Effector memory CD4-positive, alpha-beta T cell (primary cell): Measurements from ENCODE around the gene SLC4A3.

ENCODE experiments used
- DNase-seq, 3 donors: peaks; one replicate each; pipeline ENCODE4 v3.0.0-alpha.2; 2020
- H3K27ac ChIP-seq: 2 replicates; pipeline ENCODE4 v1.7.0; 2013; ENCODE audit warnings: mild to moderate bottlenecking, low read length, moderate library complexity; ENCODE audit not compliant: insufficient read depth, poor library complexity, severe bottlenecking
- H3K27me3 ChIP-seq: replicated peaks from 2 replicates; pipeline ENCODE4 v1.7.0; 2013; ENCODE audit warnings: mild to moderate bottlenecking, low read length; ENCODE audit not compliant: insufficient read depth, control insufficient read depth, poor library complexity, severe bottlenecking
- H3K36me3 ChIP-seq: 2 replicates; pipeline ENCODE4 v1.7.0; 2013; ENCODE audit warnings: mild to moderate bottlenecking, low read length, moderate library complexity; ENCODE audit not compliant: control insufficient read depth, insufficient read depth
- H3K4me1 ChIP-seq: 2 replicates; pipeline ENCODE4 v1.7.0; 2013; ENCODE audit warnings: low read length, mild to moderate bottlenecking; ENCODE audit not compliant: control insufficient read depth, insufficient read depth, poor library complexity, severe bottlenecking
- H3K4me3 ChIP-seq: 2 replicates; pipeline ENCODE4 v1.7.0; 2013; ENCODE audit warnings: low read length, low read depth, mild to moderate bottlenecking; ENCODE audit not compliant: insufficient read depth, poor library complexity, severe bottlenecking
- H3K9me3 ChIP-seq: 2 replicates; pipeline ENCODE4 v1.7.0; 2013; ENCODE audit warnings: mild to moderate bottlenecking, low read length, moderate library complexity; ENCODE audit not compliant: control insufficient read depth

The SLC4A3 gene

GRCh38 chr2:219624565-219624964 lies 2.9 kb upstream of the SLC4A3 start:
- H3K36me3 ChIP-seq = no peaks in the 10 kb centered on the region
- peaks cover 23% of the 10 kb centered on the region for H3K27me3 ChIP-seq
- no peak overlapping the region for H3K4me3 ChIP-seq
- H3K9me3 ChIP-seq = no peaks in the 10 kb centered on the region
- no peak overlapping the region for H3K27ac ChIP-seq
- no peak for DNase-seq
- H3K4me1 ChIP-seq = peaks cover 6% of the 10 kb centered on the region

- Histone ChIP-seq H3K4me1 (peaks cover 6% of the 10 kb centered on the region), H3K27me3 (peaks cover 23% of the 10 kb centered on the region), H3K9me3 (no peaks in the 10 kb centered on the region), H3K36me3 (no peaks in the 10 kb centered on the region), H3K4me3 (no peak overlapping the region), H3K27ac (no peak overlapping the region)
- no peak for DNase-seq
These were observed 2.3 kb upstream of the SLC4A3 start for GRCh38 chr2:219625179-219625578.

- no peak overlapping the region for H3K4me3 ChIP-seq
- no peaks in the 10 kb centered on the region for H3K9me3 ChIP-seq
- DNase-seq = no peak
- H3K27me3 ChIP-seq = peaks cover 23% of the 10 kb centered on the region
- no peak overlapping the region for H3K27ac ChIP-seq
- H3K4me1 ChIP-seq = peaks cover 6% of the 10 kb centered on the region
- no peaks in the 10 kb centered on the region for H3K36me3 ChIP-seq
These were observed 890 bp upstream of the SLC4A3 start for GRCh38 chr2:219626540-219626939.

GRCh38 chr2:219628235-219628985 lies 980 bp downstream of the SLC4A3 start:
- no peaks in the 10 kb centered on the region for H3K9me3 ChIP-seq
- no peak overlapping the region for H3K4me3 ChIP-seq
- H3K36me3 ChIP-seq = no peaks in the 10 kb centered on the region
- H3K27ac ChIP-seq = no peak overlapping the region
- no peak for DNase-seq
- peaks cover 6% of the 10 kb centered on the region for H3K4me1 ChIP-seq
- H3K27me3 ChIP-seq = peaks cover 23% of the 10 kb centered on the region

- Histone ChIP-seq H3K36me3 (no peaks in the 10 kb centered on the region), H3K27ac (no peak overlapping the region), H3K9me3 (no peaks in the 10 kb centered on the region), H3K27me3 (peaks cover 23% of the 10 kb centered on the region), H3K4me1 (peaks cover 6% of the 10 kb centered on the region), H3K4me3 (no peak overlapping the region)
- no peak for DNase-seq
These were observed 1.8 kb downstream of the SLC4A3 start for GRCh38 chr2:219628986-219629901.

GRCh38 chr2:219629976-219630695 lies 2.7 kb downstream of the SLC4A3 start:
- no peak overlapping the region for H3K27ac ChIP-seq
- peaks cover 23% of the 10 kb centered on the region for H3K27me3 ChIP-seq
- H3K9me3 ChIP-seq = no peaks in the 10 kb centered on the region
- H3K4me3 ChIP-seq = no peak overlapping the region
- H3K4me1 ChIP-seq = peaks cover 6% of the 10 kb centered on the region
- no peak for DNase-seq
- H3K36me3 ChIP-seq = no peaks in the 10 kb centered on the region

- H3K9me3 ChIP-seq = no peaks in the 10 kb centered on the region
- H3K36me3 ChIP-seq = no peaks in the 10 kb centered on the region
- peaks cover 23% of the 10 kb centered on the region for H3K27me3 ChIP-seq
- H3K4me1 ChIP-seq = peaks cover 6% of the 10 kb centered on the region
- DNase-seq = no peak
- H3K27ac ChIP-seq = no peak overlapping the region
- no peak overlapping the region for H3K4me3 ChIP-seq
These were observed 3.5 kb downstream of the SLC4A3 start for GRCh38 chr2:219630770-219631405.

- H3K27ac ChIP-seq = no peak overlapping the region
- no peak for DNase-seq
- H3K36me3 ChIP-seq = no peaks in the 10 kb centered on the region
- H3K4me3 ChIP-seq = no peak overlapping the region
- no peaks in the 10 kb centered on the region for H3K9me3 ChIP-seq
- peaks cover 22% of the 10 kb centered on the region for H3K27me3 ChIP-seq
- H3K4me1 ChIP-seq = peaks cover 6% of the 10 kb centered on the region
These were observed 4.0 kb downstream of the SLC4A3 start for GRCh38 chr2:219631406-219631891.

GRCh38 chr2:219631904-219632759 lies 4.7 kb downstream of the SLC4A3 start:
- no peak for DNase-seq
- peaks cover 6% of the 10 kb centered on the region for H3K4me1 ChIP-seq
- no peak overlapping the region for H3K4me3 ChIP-seq
- H3K27me3 ChIP-seq = peaks cover 15% of the 10 kb centered on the region
- H3K27ac ChIP-seq = no peak overlapping the region
- no peaks in the 10 kb centered on the region for H3K36me3 ChIP-seq
- H3K9me3 ChIP-seq = no peaks in the 10 kb centered on the region
